ENCODE results near the gene MYO6. TPM values are rescaled to one million over a fixed set of nuclear protein-coding genes. Genes with fewer than 3 reads are reported as not detected.

The MYO6 gene
- total RNA-seq, 4 donors from 2014 or later = 19.1 to 72.2 (median 59.2) TPM

DNA sequence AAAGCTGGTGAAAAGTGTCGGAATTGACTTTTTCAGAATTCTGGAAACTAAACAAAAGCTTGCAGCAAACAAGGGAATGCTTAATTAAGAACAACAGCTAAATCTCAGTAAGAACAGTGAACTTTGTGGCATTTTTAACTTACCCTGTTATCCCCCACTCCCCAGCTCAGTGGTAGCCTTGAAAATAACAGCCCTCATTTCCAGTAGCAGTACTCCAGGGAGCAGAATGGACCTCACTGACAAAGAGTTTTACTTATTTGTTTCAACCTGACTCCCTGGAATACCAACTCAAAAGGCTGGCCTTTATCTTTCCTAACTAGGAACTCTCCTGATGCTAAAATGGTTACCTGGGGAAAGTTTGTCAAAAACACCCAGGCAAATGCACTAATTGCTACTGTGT is 214.5 kb downstream of the MYO6 start:
- in situ Hi-C loops (cut with MboI; ENCODE audit: low pct_ligation_motif_present in 1 of 4, low pct_unique_long_range_greater_than_20kb in 1 of 4, low sequenced_read_pairs in 3 of 4) = no loop called here
- Histone ChIP-seq H3K4me1 (no peaks in the 10 kb centered on the region), H3K27me3 (no peaks in the 10 kb centered on the region), H3K36me3 (no peaks in the 10 kb centered on the region), H3K4me3 (no peak overlapping the region), H3K9me3 (no peaks in the 10 kb centered on the region), H3K27ac (no peak overlapping the region)
- intact Hi-C loops (cut with DNase I; ENCODE audit: low total_unique reads) = no loop called here
- DNase-seq = no peak
- WGBS, 2 donors (ENCODE audit: low coverage in 1 of 2) = 76 to 94% methylated on average over 1 of the region's 1 CpG
- TF ChIP-seq, protein P1, sequence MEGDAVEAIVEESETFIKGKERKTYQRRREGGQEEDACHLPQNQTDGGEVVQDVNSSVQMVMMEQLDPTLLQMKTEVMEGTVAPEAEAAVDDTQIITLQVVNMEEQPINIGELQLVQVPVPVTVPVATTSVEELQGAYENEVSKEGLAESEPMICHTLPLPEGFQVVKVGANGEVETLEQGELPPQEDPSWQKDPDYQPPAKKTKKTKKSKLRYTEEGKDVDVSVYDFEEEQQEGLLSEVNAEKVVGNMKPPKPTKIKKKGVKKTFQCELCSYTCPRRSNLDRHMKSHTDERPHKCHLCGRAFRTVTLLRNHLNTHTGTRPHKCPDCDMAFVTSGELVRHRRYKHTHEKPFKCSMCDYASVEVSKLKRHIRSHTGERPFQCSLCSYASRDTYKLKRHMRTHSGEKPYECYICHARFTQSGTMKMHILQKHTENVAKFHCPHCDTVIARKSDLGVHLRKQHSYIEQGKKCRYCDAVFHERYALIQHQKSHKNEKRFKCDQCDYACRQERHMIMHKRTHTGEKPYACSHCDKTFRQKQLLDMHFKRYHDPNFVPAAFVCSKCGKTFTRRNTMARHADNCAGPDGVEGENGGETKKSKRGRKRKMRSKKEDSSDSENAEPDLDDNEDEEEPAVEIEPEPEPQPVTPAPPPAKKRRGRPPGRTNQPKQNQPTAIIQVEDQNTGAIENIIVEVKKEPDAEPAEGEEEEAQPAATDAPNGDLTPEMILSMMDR (IDR thresholded peaks at IDR 0.05) = no peak
- TF ChIP-seq POLR2AphosphoS5 (IDR thresholded peaks at IDR 0.05) (no peak), POLR2A (IDR thresholded peaks at IDR 0.05) (no peak), EP300 (IDR thresholded peaks at IDR 0.05; ENCODE audit: low read depth) (no peak)

DNA sequence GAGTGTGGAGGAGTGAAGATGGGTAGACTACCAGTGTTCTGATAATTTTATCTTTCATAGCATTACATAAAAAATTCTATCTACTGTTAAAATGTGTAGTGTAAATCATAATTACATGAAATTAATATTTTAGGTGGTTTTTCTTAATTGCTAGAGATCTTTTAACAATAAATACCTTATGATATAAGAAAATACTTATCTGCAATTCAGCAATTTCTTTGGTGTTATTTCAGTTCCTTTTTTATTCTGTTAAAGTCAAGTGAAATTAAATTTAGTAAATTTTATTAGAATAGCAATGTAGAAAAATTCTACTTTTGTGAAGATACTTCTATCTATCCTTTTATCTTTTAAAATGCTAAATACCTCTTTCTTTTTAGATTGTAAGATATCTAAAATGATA is 219.1 kb downstream of the MYO6 start:
- Histone ChIP-seq H3K27me3 (no peaks in the 10 kb centered on the region), H3K4me3 (no peak overlapping the region), H3K9me3 (no peaks in the 10 kb centered on the region), H3K36me3 (no peaks in the 10 kb centered on the region), H3K4me1 (no peaks in the 10 kb centered on the region), H3K27ac (no peak overlapping the region)
- TF ChIP-seq, protein P1 (IDR thresholded peaks at IDR 0.05) = no peak
- TF ChIP-seq EP300 (IDR thresholded peaks at IDR 0.05; ENCODE audit: low read depth) (no peak), POLR2AphosphoS5 (IDR thresholded peaks at IDR 0.05) (no peak), POLR2A (IDR thresholded peaks at IDR 0.05) (no peak)
- intact Hi-C loops (cut with DNase I; ENCODE audit: low total_unique reads) (no loop called here), in situ Hi-C loops (cut with MboI; ENCODE audit: low pct_ligation_motif_present in 1 of 4, low pct_unique_long_range_greater_than_20kb in 1 of 4, low sequenced_read_pairs in 3 of 4) (no loop called here)
- no peak for DNase-seq

Small RNA genes lying within 50 kb of the gene (small RNA-seq; reads per million reads assigned to genes)
- gene RF00019 (0 reads per million in 4 donors), gene RNA5SP209 (0 reads per million in 4 donors), gene RNU6-155P (0 reads per million in 4 donors)

Other genes with a start within 250 kb of the MYO6 start
- 100 to 1,000 TPM in 2 of 4 donors, 10 to 100 TPM in 2; 59.1 to 136 (median 107) TPM for gene SENP6, start 147.4 kb upstream of the MYO6 start, total RNA-seq